HL-60/S4 treated with phorbol 12-myristate 13-acetate at 8.2 ng/mL for 4 days and 3 days (cell line): ENCODE measurements around the gene PEBP1.

Source experiments
- in situ Hi-C: fragments of 300-500 bp; cut with MboI; formaldehyde crosslinking; loops from 2 replicates; pipeline ENCODE4 v1.15.0; 2022; ENCODE audit warnings: low sequenced_read_pairs

PEBP1 gene

DNA sequence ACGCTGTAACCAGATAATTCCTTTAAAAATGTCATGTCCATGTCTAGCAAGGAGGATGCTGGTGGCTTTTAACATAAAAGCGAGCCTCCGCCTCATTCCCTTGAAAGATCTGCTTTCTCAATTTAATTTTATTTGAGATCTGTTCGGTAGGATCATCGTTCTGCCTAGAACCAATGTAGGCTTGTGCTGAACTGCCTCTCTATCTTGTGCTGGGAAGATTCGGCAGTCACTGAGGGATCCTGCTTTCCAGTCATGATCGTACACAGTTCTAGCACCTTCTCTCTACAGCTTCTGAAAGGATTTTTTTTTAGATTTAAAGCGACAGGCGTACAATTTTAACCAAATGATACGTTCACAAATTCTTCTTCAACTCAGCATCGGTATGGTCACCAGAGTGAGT is 54.3 kb downstream of the PEBP1 start:
- in situ Hi-C loops = no loop called here

DNA sequence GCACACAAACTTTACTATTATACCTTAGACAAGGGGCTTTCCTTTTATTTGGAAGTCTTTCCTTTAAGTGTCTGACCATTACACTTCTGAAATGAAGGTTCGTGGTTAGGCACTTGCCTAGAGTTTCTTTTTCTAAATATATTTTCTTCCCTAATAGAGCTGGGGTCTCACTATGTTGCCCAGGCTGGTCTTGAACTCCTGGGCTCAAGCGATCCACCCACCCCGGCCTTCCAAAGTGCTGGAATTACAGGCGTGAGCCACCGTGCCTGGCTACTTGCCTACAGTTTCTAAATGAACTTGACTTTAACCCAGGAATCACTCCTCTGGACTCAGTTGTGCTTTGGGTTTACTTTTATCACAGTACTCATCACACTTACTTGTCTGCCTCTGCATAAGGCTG is 57.6 kb downstream of the PEBP1 start:
- in situ Hi-C loops = no loop called here

DNA sequence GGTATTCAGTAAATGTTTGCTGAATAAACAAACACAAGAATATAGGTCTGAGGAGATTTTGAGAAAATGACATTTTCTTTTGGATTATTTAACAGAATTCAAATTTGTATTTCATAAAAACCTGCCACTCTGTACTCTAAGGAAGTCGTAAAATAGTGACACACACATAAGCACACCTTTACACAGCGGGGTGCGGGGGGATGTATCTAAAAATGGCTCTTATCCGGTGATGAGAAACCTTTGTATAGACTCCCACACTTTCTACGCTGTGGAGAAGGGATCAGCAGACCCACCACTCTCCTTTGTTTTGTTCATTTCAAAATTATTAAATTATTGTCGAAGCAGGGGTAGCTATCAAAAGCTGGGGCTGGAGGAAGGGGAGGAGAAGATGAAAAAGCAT is 58.0 kb downstream of the PEBP1 start:
- in situ Hi-C loops = no loop called here
